ENCODE data around the gene ANTKMT.

GRCh38 chr16:736936-737481, 16.1 kb downstream of the ANTKMT start:
- TF ChIP-seq MYC (IDR thresholded peaks at IDR 0.05; ENCODE audit: low read depth, low read length): no peak
- no peak for TF ChIP-seq POLR2A (IDR thresholded peaks at IDR 0.05; ENCODE audit: low read depth, low read length)
- TF ChIP-seq CTCF (IDR thresholded peaks at IDR 0.05; ENCODE audit: extremely low read depth in 1 of 2, insufficient read depth in 1 of 2, low read depth in 1 of 2, low read length in 2 of 2): no peak
- no peak for TF ChIP-seq JUN (IDR thresholded peaks at IDR 0.05; ENCODE audit: borderline replicate concordance, insufficient read depth, insufficient read length, low read depth)
- no peak for TF ChIP-seq MAX (IDR thresholded peaks at IDR 0.05; ENCODE audit: insufficient read depth, insufficient read length)

Measured in endothelial cell of umbilical vein (primary cell).